Measurements from ENCODE around the gene OR10A7.

GRCh38 chr12:55246159-55246558, 25.3 kb downstream of the OR10A7 start:
- TF ChIP-seq CTCF (IDR thresholded peaks at IDR 0.05) (no peak), POLR2AphosphoS5 (IDR thresholded peaks at IDR 0.05) (no peak), EP300 (IDR thresholded peaks at IDR 0.05) (no peak)

All from gastroesophageal sphincter (tissue), 3 donors.